Measurements from ENCODE around the gene EMP2.

DNA sequence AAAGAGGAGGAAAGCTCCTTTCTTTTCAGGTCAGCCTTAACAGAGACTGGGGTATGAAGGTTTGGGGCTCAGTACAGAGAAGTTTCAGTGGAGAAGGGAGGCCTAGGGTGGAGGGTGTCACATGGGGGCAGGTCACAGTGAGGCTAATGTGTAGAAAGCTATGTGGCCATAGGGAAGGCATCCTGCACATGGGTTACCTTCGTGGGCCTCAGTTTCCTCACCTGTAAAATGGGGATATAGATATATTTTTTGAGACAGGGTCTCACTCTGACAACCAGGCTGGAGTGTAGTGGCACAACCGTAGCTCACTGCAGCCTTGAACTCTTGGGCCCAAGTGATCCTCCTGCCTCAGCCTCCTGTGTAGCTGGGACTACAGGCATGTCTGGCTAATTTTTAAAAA, 41.8 kb downstream of the EMP2 start:
- TF ChIP-seq, protein P1, sequence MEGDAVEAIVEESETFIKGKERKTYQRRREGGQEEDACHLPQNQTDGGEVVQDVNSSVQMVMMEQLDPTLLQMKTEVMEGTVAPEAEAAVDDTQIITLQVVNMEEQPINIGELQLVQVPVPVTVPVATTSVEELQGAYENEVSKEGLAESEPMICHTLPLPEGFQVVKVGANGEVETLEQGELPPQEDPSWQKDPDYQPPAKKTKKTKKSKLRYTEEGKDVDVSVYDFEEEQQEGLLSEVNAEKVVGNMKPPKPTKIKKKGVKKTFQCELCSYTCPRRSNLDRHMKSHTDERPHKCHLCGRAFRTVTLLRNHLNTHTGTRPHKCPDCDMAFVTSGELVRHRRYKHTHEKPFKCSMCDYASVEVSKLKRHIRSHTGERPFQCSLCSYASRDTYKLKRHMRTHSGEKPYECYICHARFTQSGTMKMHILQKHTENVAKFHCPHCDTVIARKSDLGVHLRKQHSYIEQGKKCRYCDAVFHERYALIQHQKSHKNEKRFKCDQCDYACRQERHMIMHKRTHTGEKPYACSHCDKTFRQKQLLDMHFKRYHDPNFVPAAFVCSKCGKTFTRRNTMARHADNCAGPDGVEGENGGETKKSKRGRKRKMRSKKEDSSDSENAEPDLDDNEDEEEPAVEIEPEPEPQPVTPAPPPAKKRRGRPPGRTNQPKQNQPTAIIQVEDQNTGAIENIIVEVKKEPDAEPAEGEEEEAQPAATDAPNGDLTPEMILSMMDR (IDR thresholded peaks at IDR 0.05; ENCODE audit: insufficient read depth, low read length, poor library complexity, severe bottlenecking), result no peak
- TF ChIP-seq EZH2phosphoT487 (conservative IDR thresholded peaks at IDR 0.05; ENCODE audit: low read length), result no peak

All from SU-DHL-6 (cell line).